Common myeloid progenitor, CD34-positive (primary cell): ENCODE measurements around the gene MTFR2. TPM values are rescaled to one million over a fixed set of nuclear protein-coding genes. Genes with fewer than 3 reads are reported as not detected.

ENCODE experiments used
- CTCF ChIA-PET: fragments of 350-600 bp; sonication (Branson Sonifier 250); formaldehyde crosslinking; loops from one replicate; lab custom pipeline; 2021; ENCODE audit warnings: antibody characterized with exemption; lab: Charles Lee
- POLR2A ChIA-PET: fragments of 350-600 bp; sonication (Branson Sonifier 250); formaldehyde crosslinking; loops from one replicate; lab custom pipeline; 2021; ENCODE audit warnings: antibody characterized with exemption; lab: Charles Lee
- DNase-seq, 3 donors: peaks; one replicate each; pipeline versions ENCODE4 v3.0.0 to v3.0.0-alpha.2; 2013
- H3K27ac ChIP-seq, 2 experiments: 1 replicate in 1 of 2; 2 replicates in 1 of 2; pipeline ENCODE4 v1.7.0; 2013; ENCODE audit warnings: inconsistent platforms in 2 of 2, low read length in 2 of 2, mild to moderate bottlenecking in 2 of 2, low read depth in 1 of 2, moderate library complexity in 1 of 2; ENCODE audit not compliant: severe bottlenecking in 2 of 2, insufficient read depth in 1 of 2, poor library complexity in 1 of 2
- H3K27me3 ChIP-seq, 5 experiments: replicated peaks in 2 of 5; 1 replicate in 3 of 5; 2 replicates in 2 of 5; pipeline versions ENCODE4 v1.6.1 to v1.7.0; 2013; ENCODE audit warnings: low read length in 4 of 5, mild to moderate bottlenecking in 2 of 5, moderate library complexity in 2 of 5, inconsistent platforms in 1 of 5; ENCODE audit not compliant: insufficient read depth in 5 of 5, control insufficient read depth in 4 of 5
- H3K36me3 ChIP-seq, 4 experiments: 1 replicate in 2 of 4; 2 replicates in 2 of 4; pipeline versions ENCODE4 v1.6.1 to v1.7.0; 2013; ENCODE audit warnings: low read length in 3 of 4, control low read depth in 1 of 4, mild to moderate bottlenecking in 1 of 4; ENCODE audit not compliant: control insufficient read depth in 4 of 4, insufficient read depth in 4 of 4
- H3K4me1 ChIP-seq, 4 experiments: 1 replicate in 3 of 4; 2 replicates in 1 of 4; pipeline versions ENCODE4 v1.6.1 to v1.7.1; 2013; ENCODE audit warnings: low read length in 3 of 4, mild to moderate bottlenecking in 3 of 4, control low read depth in 1 of 4, inconsistent platforms in 1 of 4, moderate library complexity in 1 of 4; ENCODE audit not compliant: control insufficient read depth in 4 of 4, insufficient read depth in 4 of 4; ENCODE audit errors: control extremely low read depth in 1 of 4
- H3K4me3 ChIP-seq, 7 experiments: 1 replicate in 4 of 7; 2 replicates in 3 of 7; pipeline versions ENCODE4 v1.5.1 to v1.7.0; 2013; ENCODE audit warnings: mild to moderate bottlenecking in 7 of 7, low read length in 6 of 7, moderate library complexity in 6 of 7, inconsistent platforms in 2 of 7, low read depth in 2 of 7, control low read depth in 1 of 7; ENCODE audit not compliant: insufficient read depth in 4 of 7, control insufficient read depth in 1 of 7; ENCODE audit errors: extremely low read depth in 1 of 7
- H3K9me3 ChIP-seq, 5 experiments: 1 replicate in 4 of 5; 2 replicates in 1 of 5; pipeline versions ENCODE4 v1.6.1 to v1.7.1; 2013; ENCODE audit warnings: low read length in 4 of 5, mild to moderate bottlenecking in 2 of 5, inconsistent platforms in 1 of 5, low read depth in 1 of 5, moderate library complexity in 1 of 5; ENCODE audit not compliant: control insufficient read depth in 4 of 5, insufficient read depth in 2 of 5; ENCODE audit errors: control extremely low read depth in 1 of 5
- WGBS: methylation state at CpG from one replicate; pipeline ENCODE4 v1.1.5; 2013; ENCODE audit not compliant: insufficient coverage; 5-methylcytosine and 5-hydroxymethylcytosine counted together
- polyA plus RNA-seq: library from polyadenylated mRNA; unstranded; fragments of 120-200 nt; gene quantifications from one replicate; pipeline ENCODE4 v1.2.1, GENCODE V29; 2013

The MTFR2 gene
- 2.7 TPM for polyA plus RNA-seq

DNA sequence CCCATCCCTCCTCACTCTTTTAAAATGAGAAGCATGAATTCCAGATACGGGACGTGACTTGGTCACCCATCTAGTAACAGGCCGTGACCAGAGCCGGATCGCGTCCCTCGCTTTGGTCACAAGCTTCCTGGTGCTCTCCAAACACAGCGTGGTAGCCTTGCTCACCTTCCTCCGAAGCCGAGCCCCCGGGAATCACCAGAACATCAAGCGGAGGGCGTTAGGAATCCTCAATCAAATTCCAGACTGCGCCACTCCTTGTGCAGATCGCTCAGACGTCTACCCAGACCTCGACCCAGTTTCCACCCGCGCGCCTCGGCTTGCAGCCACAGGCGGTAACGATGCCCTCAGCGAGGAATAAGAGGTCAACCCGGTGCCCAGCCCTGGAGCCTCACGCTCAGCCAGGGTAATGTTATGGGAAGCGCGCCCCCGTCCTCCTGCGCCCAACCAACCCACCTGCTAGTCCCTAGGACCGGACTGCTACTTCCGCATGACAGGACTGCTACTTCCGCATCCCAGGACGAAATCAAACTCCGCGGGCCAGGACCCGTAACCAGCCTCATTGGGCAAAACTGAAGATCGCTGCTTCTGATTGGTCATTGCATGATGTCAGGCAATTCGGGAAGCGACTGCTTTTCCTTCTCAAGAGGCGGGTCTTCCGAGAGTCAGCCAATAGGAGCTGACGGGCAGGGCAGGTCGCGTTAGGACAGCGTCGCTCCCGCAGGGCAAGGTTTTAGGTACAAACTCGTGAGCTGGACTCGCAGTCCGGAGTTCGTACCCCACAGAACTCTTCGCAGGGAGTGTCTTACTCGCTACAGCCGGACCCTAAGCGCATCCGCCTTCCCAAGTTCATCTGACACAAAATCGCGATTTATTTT is at the start of gene MTFR2:
TSS of gene MTFR2 (minus strand) at position 501 of the 875 bp plus-strand sequence. CDS start 1,212 bp downstream, outside the sequence.
- DNase-seq = peak; percentile 99 to 100 (median 100)
- H3K27ac ChIP-seq = peak within 1 kb of the TSS; percentile 51 to 79
- CTCF ChIA-PET = interaction anchor here (0.5 to 1.3 kb wide), 9 partner anchors 9 to 800 kb away, joined by 3 to 4 read pairs (median 3); partner anchors contain the start of gene BCLAF1
- WGBS = 0% methylated on average over 51 of the region's 59 CpGs
- POLR2A ChIA-PET = interaction anchor here (1.4 kb wide), 1 partner anchor 40 kb away, joined by 7 read pairs; the partner anchor contains the start of gene BCLAF1
- H3K36me3 ChIP-seq = peaks cover 0 to 3% (median 2%) of the 10 kb centered on the region in 4 experiments
- peak within 1 kb of the TSS; percentile 65 to 99 (median 83) for H3K4me3 ChIP-seq
- H3K4me1 ChIP-seq = peaks cover 8 to 19% (median 13%) of the 10 kb centered on the region in 4 experiments
- no peaks in the 10 kb centered on the region for H3K9me3 ChIP-seq
- H3K27me3 ChIP-seq = no peaks in the 10 kb centered on the region

DNA sequence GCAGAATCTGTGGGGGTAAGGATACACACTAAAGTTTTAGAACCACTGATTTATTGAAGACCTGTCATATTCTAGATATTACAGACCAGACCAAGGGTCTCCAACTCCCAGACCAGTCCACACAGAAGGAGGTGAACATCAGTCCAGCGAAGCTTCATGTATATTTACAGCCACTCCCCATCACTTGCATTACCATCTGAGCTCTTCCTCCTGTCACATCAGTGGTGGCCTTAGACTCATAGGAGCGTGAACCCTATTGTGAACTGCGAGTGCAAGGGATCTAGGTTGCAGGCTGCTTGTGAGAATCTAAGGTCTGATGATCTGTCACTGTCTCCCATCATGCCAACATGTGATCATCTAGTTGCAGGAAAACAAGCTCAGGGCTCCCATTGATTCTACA is 44.5 kb upstream of the MTFR2 start:
- H3K9me3 ChIP-seq = no peaks in the 10 kb centered on the region
- peaks cover 8 to 22% (median 19%) of the 10 kb centered on the region in 4 experiments for H3K4me1 ChIP-seq
- WGBS = 94% methylated on average over 3 of the region's 3 CpGs
- POLR2A ChIA-PET = no interaction called here
- H3K27ac ChIP-seq = no peak overlapping the region
- no peaks in the 10 kb centered on the region for H3K27me3 ChIP-seq
- no peaks in the 10 kb centered on the region for H3K36me3 ChIP-seq
- H3K4me3 ChIP-seq = no peak overlapping the region
- no peak for DNase-seq
- CTCF ChIA-PET = no interaction called here

- ChIA-PET CTCF (interaction anchor here (0.9 to 2.7 kb wide), 7 partner anchors 9 to 40 kb away, joined by 3 to 17 read pairs (median 3); partner anchors contain the start of gene MTFR2), POLR2A (interaction anchor here (0.6 to 2.1 kb wide), 7 partner anchors 10 to 75 kb away, joined by 3 to 9 read pairs (median 5); partner anchors contain the start of gene MTFR2)
- DNase-seq = peak; percentile 96 to 99 (median 98)
- Histone ChIP-seq H3K27me3 (no peaks in the 10 kb centered on the region), H3K4me3 (peak overlapping the region; percentile 71 to 98 (median 93)), H3K36me3 (no peaks in the 10 kb centered on the region), H3K9me3 (no peaks in the 10 kb centered on the region), H3K27ac (peak overlapping the region; percentile 100), H3K4me1 (peaks cover 20 to 51% (median 37%) of the 10 kb centered on the region in 4 experiments)
- 4% methylated on average over 15 of the region's 22 CpGs for WGBS
Measured at GRCh38 chr6:136290410-136291010, 40.4 kb upstream of the MTFR2 start.

DNA sequence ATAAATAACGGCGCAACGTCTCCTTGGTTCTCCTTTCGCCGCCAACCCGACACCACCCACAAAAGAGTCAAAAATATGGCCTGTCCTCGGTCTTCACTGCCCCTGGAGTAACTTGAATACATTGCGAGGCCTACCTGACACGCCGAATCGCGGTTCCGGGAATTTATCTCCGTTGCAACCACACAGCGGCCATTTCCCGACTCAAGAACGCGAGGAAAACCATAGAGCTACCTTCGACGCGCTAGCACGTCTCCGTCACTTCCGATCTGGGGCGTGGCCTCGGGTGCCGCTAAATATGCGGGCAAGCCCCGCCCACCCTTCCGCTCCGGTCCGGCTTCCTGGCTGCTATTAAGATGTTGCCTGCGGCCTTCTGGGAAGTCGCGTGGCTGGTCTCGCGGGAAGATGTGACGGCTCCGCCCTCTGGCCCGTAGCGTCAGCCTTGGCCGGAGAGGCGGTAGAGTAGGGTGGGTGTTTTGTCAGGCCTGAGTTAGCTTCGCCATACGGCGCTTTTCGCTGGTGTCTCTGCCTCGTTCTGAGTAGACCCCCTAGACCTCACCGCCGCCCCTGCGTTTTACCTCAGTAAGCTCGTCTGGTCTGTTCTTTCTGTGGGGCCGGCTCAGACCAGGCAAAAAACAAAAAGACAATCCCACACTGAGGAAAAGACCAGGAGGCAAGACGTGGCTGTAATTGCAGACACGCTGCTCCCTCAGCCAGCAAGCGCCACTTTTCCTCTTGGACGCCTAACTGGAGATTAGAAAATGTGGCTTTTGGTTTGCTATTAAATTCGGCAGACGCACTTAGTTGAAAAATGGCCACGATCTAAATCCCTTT is 39.7 kb upstream of the MTFR2 start, which contains the start of gene BCLAF1:
TSS of gene BCLAF1 (minus strand) at position 268 of the 831 bp plus-strand sequence. CDS start 9,980 bp downstream, outside the sequence.
- Histone ChIP-seq H3K4me3 (peak within 1 kb of the TSS; percentile 71 to 98 (median 93)), H3K36me3 (peaks cover 0 to 6% (median 0%) of the 10 kb centered on the region in 4 experiments), H3K27ac (peak within 1 kb of the TSS; percentile 100), H3K9me3 (no peaks in the 10 kb centered on the region), H3K4me1 (peaks cover 20 to 58% (median 40%) of the 10 kb centered on the region in 4 experiments), H3K27me3 (no peaks in the 10 kb centered on the region)
- under 1% methylated on average over 57 of the region's 60 CpGs for WGBS
- ChIA-PET POLR2A (interaction anchor here (0.6 to 2.1 kb wide), 8 partner anchors 10 to 76 kb away, joined by 3 to 9 read pairs (median 4); partner anchors contain the start of gene MTFR2), CTCF (interaction anchor here (0.7 to 2.7 kb wide), 8 partner anchors 9 to 260 kb away, joined by 3 to 17 read pairs (median 3); partner anchors contain the start of genes MAP7 and MTFR2)
- DNase-seq = peak; percentile 99 to 100 (median 100)

DNA sequence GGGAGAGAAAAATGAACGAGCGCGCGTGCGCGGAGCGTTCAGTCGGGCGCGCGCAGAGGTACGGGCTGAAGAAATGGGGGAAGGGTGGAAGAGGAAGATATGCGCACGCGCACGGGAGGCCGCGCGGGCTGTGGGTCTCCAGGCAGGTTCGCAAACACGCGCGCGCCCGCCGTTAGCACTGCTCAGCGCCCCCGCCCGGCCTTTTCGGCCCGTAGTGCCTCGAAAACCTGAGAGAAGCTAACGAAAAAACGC is 39.1 kb upstream of the MTFR2 start:
- no peaks in the 10 kb centered on the region for H3K27me3 ChIP-seq
- ChIA-PET POLR2A (interaction anchor here (0.7 to 2.1 kb wide), 6 partner anchors 9 to 76 kb away, joined by 3 to 9 read pairs (median 6); partner anchors contain the start of gene MTFR2), CTCF (interaction anchor here (0.7 to 2.7 kb wide), 5 partner anchors 8 to 261 kb away, joined by 3 to 17 read pairs (median 3); partner anchors contain the start of gene MAP7)
- H3K4me3 ChIP-seq = peak overlapping the region; percentile 71 to 98 (median 93)
- peak; percentile 90 to 96 (median 95) for DNase-seq
- H3K36me3 ChIP-seq = peaks cover 0 to 12% (median 0%) of the 10 kb centered on the region in 4 experiments
- 0% methylated on average over 34 of the region's 34 CpGs for WGBS
- peak overlapping the region; percentile 100 for H3K27ac ChIP-seq
- H3K9me3 ChIP-seq = no peaks in the 10 kb centered on the region
- peaks cover 20 to 63% (median 43%) of the 10 kb centered on the region in 4 experiments for H3K4me1 ChIP-seq
